ENCODE results near the gene PLEKHG1.

The PLEKHG1 gene

GRCh38 chr6:150573041-150573681, 26.5 kb upstream of the PLEKHG1 start:
- no peak for TF ChIP-seq CTCF (IDR thresholded peaks at IDR 0.05; ENCODE audit: low read depth, low read length)
- no peak for TF ChIP-seq EZH2phosphoT487 (IDR thresholded peaks at IDR 0.05; ENCODE audit: low read depth)
- Histone ChIP-seq H3K9me3 (ENCODE audit: insufficient read depth, low read length) (no peaks in the 10 kb centered on the region), H3K4me3 (ENCODE audit: low read length) (no peak overlapping the region), H3K27me3 (ENCODE audit: low read depth, low read length) (peaks cover 4% of the 10 kb centered on the region; the same call in 1 of the 2 replicates), H3K27ac (ENCODE audit: low read length) (no peak overlapping the region), H3K36me3 (replicated peaks; ENCODE audit: low read depth, low read length) (no peaks in the 10 kb centered on the region), H4K20me1 (ENCODE audit: insufficient read depth, low read length) (no peaks in the 10 kb centered on the region), H2AFZ (ENCODE audit: low read depth, low read length) (no peak overlapping the region), H3K79me2 (ENCODE audit: low read length) (no peaks in the 10 kb centered on the region), H3K9ac (ENCODE audit: low read length) (no peak overlapping the region), H3K4me2 (ENCODE audit: low read length) (no peak overlapping the region), H3K4me1 (ENCODE audit: low read length) (peaks cover 8% of the 10 kb centered on the region)

- Histone ChIP-seq H4K20me1 (ENCODE audit: insufficient read depth, low read length) (no peaks in the 10 kb centered on the region), H3K4me2 (ENCODE audit: low read length) (no peak overlapping the region), H3K4me3 (ENCODE audit: low read length) (no peak overlapping the region), H3K4me1 (ENCODE audit: low read length) (peaks cover 8% of the 10 kb centered on the region), H3K9ac (ENCODE audit: low read length) (no peak overlapping the region), H3K36me3 (replicated peaks; ENCODE audit: low read depth, low read length) (no peaks in the 10 kb centered on the region), H3K79me2 (ENCODE audit: low read length) (no peaks in the 10 kb centered on the region), H3K9me3 (ENCODE audit: insufficient read depth, low read length) (no peaks in the 10 kb centered on the region), H2AFZ (ENCODE audit: low read depth, low read length) (no peak overlapping the region), H3K27me3 (ENCODE audit: low read depth, low read length) (peaks cover 4% of the 10 kb centered on the region; the same call in 1 of the 2 replicates), H3K27ac (ENCODE audit: low read length) (no peak overlapping the region)
- TF ChIP-seq CTCF (IDR thresholded peaks at IDR 0.05; ENCODE audit: low read depth, low read length): no peak
- no peak for TF ChIP-seq EZH2phosphoT487 (IDR thresholded peaks at IDR 0.05; ENCODE audit: low read depth)
Observed at GRCh38 chr6:150575836-150576235, 23.8 kb upstream of the PLEKHG1 start.

- H3K27ac ChIP-seq (ENCODE audit: low read length): no peak overlapping the region
- no peak for TF ChIP-seq EZH2phosphoT487 (IDR thresholded peaks at IDR 0.05; ENCODE audit: low read depth)
- no peak for TF ChIP-seq CTCF (IDR thresholded peaks at IDR 0.05; ENCODE audit: low read depth, low read length)
- H2AFZ ChIP-seq (ENCODE audit: low read depth, low read length): no peak overlapping the region
- no peak overlapping the region for H3K9ac ChIP-seq (ENCODE audit: low read length)
- H4K20me1 ChIP-seq (ENCODE audit: insufficient read depth, low read length): no peaks in the 10 kb centered on the region
- H3K4me1 ChIP-seq (ENCODE audit: low read length): peaks cover 8% of the 10 kb centered on the region
- peaks cover 4% of the 10 kb centered on the region; the same call in 1 of the 2 replicates for H3K27me3 ChIP-seq (ENCODE audit: low read depth, low read length)
- H3K9me3 ChIP-seq (ENCODE audit: insufficient read depth, low read length): no peaks in the 10 kb centered on the region
- H3K4me2 ChIP-seq (ENCODE audit: low read length): no peak overlapping the region
- no peaks in the 10 kb centered on the region for H3K36me3 ChIP-seq (replicated peaks; ENCODE audit: low read depth, low read length)
- H3K4me3 ChIP-seq (ENCODE audit: low read length): no peak overlapping the region
- H3K79me2 ChIP-seq (ENCODE audit: low read length): no peaks in the 10 kb centered on the region
Observed at GRCh38 chr6:150576651-150577226, 22.9 kb upstream of the PLEKHG1 start.

GRCh38 chr6:150579611-150580010, 20.1 kb upstream of the PLEKHG1 start:
- Histone ChIP-seq H2AFZ (ENCODE audit: low read depth, low read length) (no peak overlapping the region), H3K9me3 (ENCODE audit: insufficient read depth, low read length) (no peaks in the 10 kb centered on the region), H3K9ac (ENCODE audit: low read length) (no peak overlapping the region), H3K27me3 (ENCODE audit: low read depth, low read length) (no peaks in the 10 kb centered on the region), H3K4me3 (ENCODE audit: low read length) (no peak overlapping the region), H3K4me1 (ENCODE audit: low read length) (peaks cover 10% of the 10 kb centered on the region), H3K79me2 (ENCODE audit: low read length) (no peaks in the 10 kb centered on the region), H3K27ac (ENCODE audit: low read length) (no peak overlapping the region), H4K20me1 (ENCODE audit: insufficient read depth, low read length) (no peaks in the 10 kb centered on the region), H3K4me2 (ENCODE audit: low read length) (no peak overlapping the region), H3K36me3 (replicated peaks; ENCODE audit: low read depth, low read length) (no peaks in the 10 kb centered on the region)
- no peak for TF ChIP-seq EZH2phosphoT487 (IDR thresholded peaks at IDR 0.05; ENCODE audit: low read depth)
- no peak for TF ChIP-seq CTCF (IDR thresholded peaks at IDR 0.05; ENCODE audit: low read depth, low read length)

Measured in OCI-LY3 (cell line).